ENCODE data around the gene USP7. TPM values are rescaled to one million over a fixed set of nuclear protein-coding genes. Genes with fewer than 3 reads are reported as not detected.

USP7 gene
- total and polyA plus RNA-seq, 2 experiments from 2014 or later = 13.3 to 30.6 TPM

DNA sequence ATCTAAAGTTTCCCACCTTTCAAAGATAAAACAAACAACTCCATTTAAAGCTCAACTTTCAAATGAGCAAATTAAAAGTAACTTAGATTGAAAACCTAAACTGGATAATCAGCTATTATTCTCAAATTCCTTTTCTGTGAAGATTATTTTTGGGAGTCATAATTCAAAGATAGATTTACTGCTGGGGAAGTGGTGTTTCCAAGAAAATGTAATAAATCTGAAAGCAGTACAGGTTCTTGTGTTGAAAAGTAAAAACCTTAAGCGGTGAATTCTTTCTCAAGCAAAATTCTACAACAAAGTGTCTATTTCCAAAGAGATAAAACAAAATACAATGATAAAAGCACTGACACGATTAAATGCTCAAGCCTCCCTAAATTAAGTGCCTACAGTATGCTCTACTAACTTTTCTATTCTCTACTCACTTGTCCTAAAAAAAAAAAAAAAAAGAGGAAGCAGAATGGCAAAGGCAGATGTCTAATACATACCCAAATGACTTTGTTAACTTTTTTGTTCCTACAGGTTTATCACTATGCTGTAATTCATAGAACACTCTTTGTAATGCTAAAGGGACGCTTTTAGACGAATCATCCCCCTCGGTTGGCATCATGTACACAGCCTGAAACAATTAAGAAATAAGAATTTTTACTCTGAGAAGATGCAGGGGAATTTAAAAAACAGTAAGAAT lies 47.0 kb downstream of the USP7 start:
- H3K9me3 ChIP-seq (ENCODE audit: low read depth) = no peaks in the 10 kb centered on the region
- peaks cover 49% of the 10 kb centered on the region; the same call in 1 of the 2 replicates for H3K36me3 ChIP-seq (ENCODE audit: low read depth)
- H4K20me1 ChIP-seq (ENCODE audit: insufficient read depth) = peaks cover 7% of the 10 kb centered on the region; the same call in 1 of the 2 replicates
- whole genome bisulfite sequencing, 2 experiments (ENCODE audit: low coverage in 1 of 2, low lambda C conversion rate in 2 of 2, missing lambda C conversion rate in 2 of 2) = 87 to 89% methylated on average over 5 of the region's 5 CpGs
- DNase-seq = no peak
- peaks cover 14% of the 10 kb centered on the region for H3K4me1 ChIP-seq (ENCODE audit: insufficient read depth)
- in situ Hi-C loops (cut with MboI) = no loop called here
- H3K4me3 ChIP-seq = no peak overlapping the region
- peaks cover 22% of the 10 kb centered on the region for H3F3A ChIP-seq (ENCODE audit: insufficient read depth)
- TF ChIP-seq EZH2 (IDR thresholded peaks at IDR 0.05; ENCODE audit: insufficient read depth, poor library complexity, severe bottlenecking) = no peak
- TF ChIP-seq EZH2phosphoT487 (IDR thresholded peaks at IDR 0.05; ENCODE audit: insufficient read depth, low read depth) = no peak
- no peak overlapping the region for H3K27ac ChIP-seq
- no peak overlapping the region for H2AFZ ChIP-seq
- no peak overlapping the region for H3K4me2 ChIP-seq (ENCODE audit: unreplicated experiment)
- H3K9me2 ChIP-seq (ENCODE audit: insufficient read depth) = no peaks in the 10 kb centered on the region
- no peaks in the 10 kb centered on the region for H3K27me3 ChIP-seq (replicated peaks; ENCODE audit: insufficient read depth)
- H3K9ac ChIP-seq = no peak overlapping the region
- peaks cover 97% of the 10 kb centered on the region for H3K79me2 ChIP-seq (ENCODE audit: insufficient read depth)

DNA sequence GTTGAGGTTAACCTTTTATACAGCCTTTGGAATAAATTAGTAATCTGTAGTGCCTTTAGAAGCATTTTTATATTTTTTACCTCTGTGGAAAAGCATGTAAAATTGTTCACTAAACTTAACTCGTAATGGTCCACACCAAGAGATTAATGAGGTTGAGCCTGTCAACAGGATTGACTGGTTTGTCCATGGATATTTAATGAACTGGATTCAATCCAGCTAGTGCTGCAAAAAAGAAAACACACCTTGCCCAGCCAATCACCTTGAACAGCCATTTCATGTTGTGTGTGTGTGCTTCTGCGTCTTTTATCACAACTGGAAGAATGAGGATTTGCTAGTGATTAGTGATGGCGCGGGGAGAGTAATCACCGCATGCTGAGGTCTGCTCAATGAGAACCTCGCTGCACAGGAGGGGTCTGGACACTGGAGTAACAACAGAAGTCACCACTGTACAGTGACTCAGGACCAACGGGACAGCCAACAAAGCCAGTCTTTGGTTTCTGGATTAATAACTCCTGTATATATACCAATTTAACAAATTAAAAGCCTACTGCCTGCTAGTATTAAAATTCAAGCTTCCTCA lies 47.9 kb downstream of the USP7 start:
- 98% methylated on average over 7 of the region's 7 CpGs for WGBS, 2 experiments (ENCODE audit: low coverage in 1 of 2, low lambda C conversion rate in 2 of 2, missing lambda C conversion rate in 2 of 2)
- H3K4me1 ChIP-seq (ENCODE audit: insufficient read depth) = peaks cover 7% of the 10 kb centered on the region
- H3K79me2 ChIP-seq (ENCODE audit: insufficient read depth) = peaks cover 97% of the 10 kb centered on the region
- no peak overlapping the region for H3K9ac ChIP-seq
- no peak overlapping the region for H3K27ac ChIP-seq
- in situ Hi-C loops (cut with MboI) = no loop called here
- no peak overlapping the region for H3K4me2 ChIP-seq (ENCODE audit: unreplicated experiment)
- no peaks in the 10 kb centered on the region for H3K27me3 ChIP-seq (replicated peaks; ENCODE audit: insufficient read depth)
- no peak for TF ChIP-seq EZH2 (IDR thresholded peaks at IDR 0.05; ENCODE audit: insufficient read depth, poor library complexity, severe bottlenecking)
- no peak for TF ChIP-seq EZH2phosphoT487 (IDR thresholded peaks at IDR 0.05; ENCODE audit: insufficient read depth, low read depth)
- H3K4me3 ChIP-seq = no peak overlapping the region
- no peak for DNase-seq
- no peaks in the 10 kb centered on the region for H3K9me3 ChIP-seq (ENCODE audit: low read depth)
- 0 out of 2 replicates have a peak, but pooled peaks cover 4% of the 10 kb centered on the region for H4K20me1 ChIP-seq (ENCODE audit: insufficient read depth)
- no peaks in the 10 kb centered on the region for H3K9me2 ChIP-seq (ENCODE audit: insufficient read depth)
- peaks cover 56% of the 10 kb centered on the region; the same call in 1 of the 2 replicates for H3K36me3 ChIP-seq (ENCODE audit: low read depth)
- no peak overlapping the region for H2AFZ ChIP-seq
- peaks cover 13% of the 10 kb centered on the region for H3F3A ChIP-seq (ENCODE audit: insufficient read depth)

- no peak for DNase-seq
- WGBS, 2 experiments (ENCODE audit: low coverage in 1 of 2, low lambda C conversion rate in 2 of 2, missing lambda C conversion rate in 2 of 2) = 97 to 99% methylated on average over 3 of the region's 3 CpGs
- Histone ChIP-seq H3K27ac (no peak overlapping the region), H2AFZ (no peak overlapping the region), H3K79me2 (ENCODE audit: insufficient read depth) (peaks cover 98% of the 10 kb centered on the region), H3K4me1 (ENCODE audit: insufficient read depth) (no peaks in the 10 kb centered on the region), H3K36me3 (ENCODE audit: low read depth) (peaks cover 59% of the 10 kb centered on the region; the same call in 1 of the 2 replicates), H3F3A (ENCODE audit: insufficient read depth) (no peaks in the 10 kb centered on the region; the same call in 1 of the 2 replicates), H3K9me3 (ENCODE audit: low read depth) (no peaks in the 10 kb centered on the region), H3K4me3 (no peak overlapping the region), H3K9ac (no peak overlapping the region), H4K20me1 (ENCODE audit: insufficient read depth) (0 out of 2 replicates have a peak, but pooled peaks cover 4% of the 10 kb centered on the region), H3K9me2 (ENCODE audit: insufficient read depth) (no peaks in the 10 kb centered on the region), H3K27me3 (replicated peaks; ENCODE audit: insufficient read depth) (no peaks in the 10 kb centered on the region), H3K4me2 (ENCODE audit: unreplicated experiment) (no peak overlapping the region)
- TF ChIP-seq EZH2 (IDR thresholded peaks at IDR 0.05; ENCODE audit: insufficient read depth, poor library complexity, severe bottlenecking) (no peak), EZH2phosphoT487 (IDR thresholded peaks at IDR 0.05; ENCODE audit: insufficient read depth, low read depth) (no peak)
- in situ Hi-C loops (cut with MboI) = no loop called here
These were observed 49.6 kb downstream of the USP7 start for GRCh38 chr16:8914098-8914497.

DNA sequence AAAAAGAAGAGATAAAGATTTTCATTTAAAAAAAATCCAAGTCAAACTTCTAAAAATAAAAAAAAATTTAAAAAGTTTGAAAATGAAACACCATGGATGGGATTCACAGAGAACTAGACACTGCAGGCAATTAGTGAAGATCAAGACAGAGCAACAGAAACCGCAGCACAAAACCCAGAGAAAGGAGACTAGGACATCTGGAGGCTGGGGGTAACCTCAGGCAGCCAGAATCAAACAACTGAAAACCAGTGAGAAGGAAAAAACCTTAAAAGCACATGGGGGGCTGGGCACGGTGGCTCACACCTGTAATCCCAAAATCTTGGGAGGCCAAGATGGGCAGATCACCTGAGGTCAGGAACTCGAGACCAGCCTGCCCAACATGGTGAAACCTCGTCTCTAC lies 50.9 kb downstream of the USP7 start:
- 95 to 96% methylated on average over 3 to 4 of the region's 4 CpGs for WGBS, 2 experiments (ENCODE audit: low coverage in 1 of 2, low lambda C conversion rate in 2 of 2, missing lambda C conversion rate in 2 of 2)
- no peak overlapping the region for H3K27ac ChIP-seq
- peaks cover 10% of the 10 kb centered on the region for H4K20me1 ChIP-seq (ENCODE audit: insufficient read depth)
- H3K4me1 ChIP-seq (ENCODE audit: insufficient read depth) = no peaks in the 10 kb centered on the region
- DNase-seq = no peak
- H3K79me2 ChIP-seq (ENCODE audit: insufficient read depth) = peaks cover 98% of the 10 kb centered on the region
- TF ChIP-seq EZH2 (IDR thresholded peaks at IDR 0.05; ENCODE audit: insufficient read depth, poor library complexity, severe bottlenecking) (no peak), EZH2phosphoT487 (IDR thresholded peaks at IDR 0.05; ENCODE audit: insufficient read depth, low read depth) (no peak)
- peaks cover 8% of the 10 kb centered on the region; the same call in 1 of the 2 replicates for H3F3A ChIP-seq (ENCODE audit: insufficient read depth)
- H3K36me3 ChIP-seq (ENCODE audit: low read depth) = peaks cover 63% of the 10 kb centered on the region
- H3K27me3 ChIP-seq (replicated peaks; ENCODE audit: insufficient read depth) = no peaks in the 10 kb centered on the region
- in situ Hi-C loops (cut with MboI) = no loop called here
- no peak overlapping the region for H3K4me2 ChIP-seq (ENCODE audit: unreplicated experiment)
- H3K9ac ChIP-seq = no peak overlapping the region
- H3K4me3 ChIP-seq = no peak overlapping the region
- no peaks in the 10 kb centered on the region for H3K9me3 ChIP-seq (ENCODE audit: low read depth)
- H2AFZ ChIP-seq = no peak overlapping the region
- no peaks in the 10 kb centered on the region for H3K9me2 ChIP-seq (ENCODE audit: insufficient read depth)

Data from GM23248 (cell line).